22Rv1 (cell line): ENCODE measurements around the gene ERVMER34-1.

Source experiments
- ZFX ChIP-seq: fragments of 450-650 bp; IDR thresholded peaks from 2 replicates; pipeline ENCODE4 v1.6.1; 2017; ENCODE audit warnings: antibody characterized with exemption, borderline replicate concordance
- TF ChIP-seq, protein P1 (sequence below): fragments of 450-650 bp; IDR thresholded peaks from 2 replicates; pipeline ENCODE4 v1.5.1; 2017; ENCODE audit warnings: mild to moderate bottlenecking

DNA sequence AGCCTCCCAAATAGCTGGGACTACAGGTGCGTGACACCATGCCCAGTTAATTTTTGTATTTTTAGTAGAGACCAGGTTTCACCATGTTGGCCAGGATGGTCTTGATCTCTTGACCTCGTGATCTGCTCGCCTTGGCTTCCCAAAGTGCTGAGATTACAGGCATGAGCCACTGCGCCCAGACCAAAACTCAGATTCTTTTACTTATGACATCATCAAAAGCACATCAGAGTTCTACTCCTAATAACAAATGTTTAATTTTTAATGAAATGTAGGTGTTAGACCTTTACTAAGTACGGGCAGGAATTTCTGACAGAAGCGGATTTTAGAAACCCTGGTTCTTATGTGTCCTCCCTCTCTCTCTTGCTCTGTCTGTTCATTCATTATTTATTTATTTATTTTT lies 38.5 kb upstream of the ERVMER34-1 start:
- TF ChIP-seq, protein P1, sequence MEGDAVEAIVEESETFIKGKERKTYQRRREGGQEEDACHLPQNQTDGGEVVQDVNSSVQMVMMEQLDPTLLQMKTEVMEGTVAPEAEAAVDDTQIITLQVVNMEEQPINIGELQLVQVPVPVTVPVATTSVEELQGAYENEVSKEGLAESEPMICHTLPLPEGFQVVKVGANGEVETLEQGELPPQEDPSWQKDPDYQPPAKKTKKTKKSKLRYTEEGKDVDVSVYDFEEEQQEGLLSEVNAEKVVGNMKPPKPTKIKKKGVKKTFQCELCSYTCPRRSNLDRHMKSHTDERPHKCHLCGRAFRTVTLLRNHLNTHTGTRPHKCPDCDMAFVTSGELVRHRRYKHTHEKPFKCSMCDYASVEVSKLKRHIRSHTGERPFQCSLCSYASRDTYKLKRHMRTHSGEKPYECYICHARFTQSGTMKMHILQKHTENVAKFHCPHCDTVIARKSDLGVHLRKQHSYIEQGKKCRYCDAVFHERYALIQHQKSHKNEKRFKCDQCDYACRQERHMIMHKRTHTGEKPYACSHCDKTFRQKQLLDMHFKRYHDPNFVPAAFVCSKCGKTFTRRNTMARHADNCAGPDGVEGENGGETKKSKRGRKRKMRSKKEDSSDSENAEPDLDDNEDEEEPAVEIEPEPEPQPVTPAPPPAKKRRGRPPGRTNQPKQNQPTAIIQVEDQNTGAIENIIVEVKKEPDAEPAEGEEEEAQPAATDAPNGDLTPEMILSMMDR: no peak
- TF ChIP-seq ZFX: no peak
